PFSK-1 (cell line): Measurements from ENCODE around the gene RBBP8.

Experiments used
- FOXP2 ChIP-seq: optimal IDR thresholded peaks from 2 replicates; pipeline ENCODE3; 2011; ENCODE audit warnings: borderline replicate concordance, control low read depth, inconsistent platforms; ENCODE audit not compliant: insufficient read depth; ENCODE audit errors: extremely low read length, extremely low read depth
- POLR2AphosphoS5 ChIP-seq: IDR thresholded peaks from 2 replicates; pipeline ENCODE4 v1.6.1; 2012; ENCODE audit warnings: low read depth, mild to moderate bottlenecking, control low read depth, low read length, moderate library complexity
- REST ChIP-seq, 2 experiments: IDR thresholded peaks; 2 replicates each; pipeline versions ENCODE4 v1.6.1 to v1.8.0; 2011 to 2012; ENCODE audit warnings: low read depth in 2 of 2, low read length in 2 of 2, control low read depth in 1 of 2, inconsistent platforms in 1 of 2, mild to moderate bottlenecking in 1 of 2, moderate library complexity in 1 of 2; ENCODE audit not compliant: insufficient read depth in 1 of 2
- SIN3A ChIP-seq: IDR thresholded peaks from 2 replicates; pipeline ENCODE4 v1.6.1; 2012; ENCODE audit warnings: mild to moderate bottlenecking, low read length, moderate library complexity, borderline replicate concordance; ENCODE audit not compliant: insufficient read depth
- TAF1 ChIP-seq: IDR thresholded peaks from 2 replicates; pipeline ENCODE4 v1.6.1; 2012; ENCODE audit warnings: low read length, control low read depth, borderline replicate concordance; ENCODE audit not compliant: insufficient read depth

- TF ChIP-seq REST (IDR thresholded peaks at IDR 0.05; ENCODE audit: insufficient read depth in 1 of 2, low read depth in 2 of 2, low read length in 2 of 2) = no peak
- no peak for TF ChIP-seq POLR2AphosphoS5
- TF ChIP-seq SIN3A = no peak
- TF ChIP-seq TAF1 = no peak
- no peak for TF ChIP-seq FOXP2
These were observed 2.3 kb downstream of the RBBP8 start for GRCh38 chr18:22935431-22935830.
